Nucleus accumbens (tissue), 56 donors: ENCODE data around the gene SNX8.

Experiments
- DNase-seq, 56 donors: peaks; one replicate each; lab custom pipeline; 2025; lab: John Stamatoyannopoulos, UW

SNX8 gene

GRCh38 chr7:2296832-2297231 lies 17.4 kb downstream of the SNX8 start:
- no peak for DNase-seq

- no peak for DNase-seq
Observed at GRCh38 chr7:2295936-2296620, 18.2 kb downstream of the SNX8 start.

GRCh38 chr7:2290877-2291276 lies 23.4 kb downstream of the SNX8 start:
- DNase-seq = no peak

GRCh38 chr7:2289621-2290020 lies 24.6 kb downstream of the SNX8 start:
- no peak for DNase-seq

GRCh38 chr7:2289111-2289586 lies 25.1 kb downstream of the SNX8 start:
- peak in 1 of 56 donors; percentile 5 for DNase-seq

GRCh38 chr7:2288503-2288902 lies 25.7 kb downstream of the SNX8 start:
- DNase-seq = no peak

- no peak for DNase-seq
Observed at GRCh38 chr7:2287745-2288144, 26.5 kb downstream of the SNX8 start.

GRCh38 chr7:2283074-2283473 lies 31.2 kb downstream of the SNX8 start:
- no peak for DNase-seq

- DNase-seq = no peak
Observed at GRCh38 chr7:2282185-2282751, 32.0 kb downstream of the SNX8 start.

- DNase-seq = peak in 8 of 56 donors; percentile 3 to 25 (median 9)
Observed at GRCh38 chr7:2281541-2281940, 32.7 kb downstream of the SNX8 start.

GRCh38 chr7:2280424-2280823 lies 33.8 kb downstream of the SNX8 start:
- no peak for DNase-seq

GRCh38 chr7:2279896-2280295 lies 34.3 kb downstream of the SNX8 start:
- DNase-seq = no peak

- no peak for DNase-seq
Observed at GRCh38 chr7:2278026-2278425, 36.2 kb downstream of the SNX8 start.

GRCh38 chr7:2276107-2276506 lies 38.1 kb downstream of the SNX8 start:
- DNase-seq = peak in 1 of 56 donors; percentile 16

GRCh38 chr7:2275101-2275500 lies 39.1 kb downstream of the SNX8 start:
- no peak for DNase-seq

GRCh38 chr7:2274666-2275065 lies 39.6 kb downstream of the SNX8 start:
- DNase-seq = no peak

GRCh38 chr7:2273866-2274265 lies 40.4 kb downstream of the SNX8 start:
- no peak for DNase-seq

- peak in 5 of 56 donors; percentile 5 to 40 (median 13) for DNase-seq
Observed at GRCh38 chr7:2272031-2272430, 42.2 kb downstream of the SNX8 start.

- DNase-seq = peak in 2 of 56 donors; percentile 25 to 40
Observed at GRCh38 chr7:2271273-2272026, 42.8 kb downstream of the SNX8 start.

GRCh38 chr7:2270495-2270894 lies 43.7 kb downstream of the SNX8 start:
- no peak for DNase-seq

- no peak for DNase-seq
Observed at GRCh38 chr7:2269991-2270460, 44.2 kb downstream of the SNX8 start.
